PC-9 (cell line): ENCODE measurements around the gene AKIRIN2. TPM values are rescaled to one million over a fixed set of nuclear protein-coding genes. Genes with fewer than 3 reads are reported as not detected.

Source experiments
- BruUV-seq: library from RNA; stranded (reverse); fragments of 400-500 nt; replicated peaks from 2 replicates; lab custom pipeline; 2021; lab: Mats Ljungman, UMichigan
- CTCF ChIA-PET: fragments of 300-600 bp; sonication (Branson Sonifier 250); formaldehyde crosslinking; loops from one replicate; lab custom pipeline; 2022; ENCODE audit warnings: antibody characterized with exemption; lab: Charles Lee
- POLR2A ChIA-PET: fragments of 300-600 bp; sonication (Branson Sonifier 250); formaldehyde crosslinking; loops from one replicate; lab custom pipeline; 2022; ENCODE audit warnings: antibody characterized with exemption; ENCODE audit not compliant: unreplicated experiment; lab: Charles Lee
- DNase-seq, 2 experiments: peaks; one replicate each; pipeline versions ENCODE4 v3.0.0 to v3.0.0-alpha.2; 2015 to 2022; ENCODE audit warnings: mixed read lengths in 1 of 2
- H2AFZ ChIP-seq: fragments of 200-600 bp; sonication (generic); 2 replicates; pipeline ENCODE4 v1.8.1; 2017; ENCODE audit warnings: antibody characterized with exemption
- H3F3A ChIP-seq: fragments of 200-600 bp; sonication (generic); 2 replicates; pipeline ENCODE4 v1.8.1; 2017; ENCODE audit warnings: antibody characterized with exemption, mild to moderate bottlenecking, low read depth; ENCODE audit not compliant: insufficient read depth
- H3K27ac ChIP-seq: fragments of 200-600 bp; sonication (generic); 2 replicates; pipeline ENCODE4 v1.6.1; 2016; ENCODE audit warnings: mixed run types
- H3K27me3 ChIP-seq: fragments of 200-600 bp; sonication (generic); 2 replicates; pipeline ENCODE4 v1.6.1; 2016; ENCODE audit warnings: low read depth, mixed run types; ENCODE audit not compliant: insufficient read depth
- H3K36me3 ChIP-seq: fragments of 200-600 bp; sonication (generic); 2 replicates; pipeline ENCODE4 v1.6.1; 2016; ENCODE audit warnings: low read depth, mixed run types
- H3K4me1 ChIP-seq: fragments of 200-600 bp; sonication (generic); replicated peaks from 2 replicates; pipeline ENCODE4 v1.6.1; 2016; ENCODE audit warnings: mixed run types; ENCODE audit not compliant: insufficient read depth
- H3K4me2 ChIP-seq: fragments of 200-600 bp; sonication (generic); 2 replicates; pipeline ENCODE4 v1.6.1; 2017; ENCODE audit warnings: mixed run types
- H3K4me3 ChIP-seq: fragments of 200-600 bp; sonication (generic); 2 replicates; pipeline ENCODE4 v1.6.1; 2016; ENCODE audit warnings: mixed run types
- H3K79me2 ChIP-seq: fragments of 200-600 bp; sonication (generic); 2 replicates; pipeline ENCODE4 v1.6.1; 2017; ENCODE audit warnings: low read depth, mixed run types
- H3K9me2 ChIP-seq: fragments of 200-600 bp; sonication (generic); 2 replicates; pipeline ENCODE4 v1.8.1; 2017; ENCODE audit warnings: mild to moderate bottlenecking; ENCODE audit not compliant: insufficient read depth
- H3K9me3 ChIP-seq: fragments of 200-600 bp; sonication (generic); 2 replicates; pipeline ENCODE4 v1.8.1; 2016; ENCODE audit warnings: low read depth; ENCODE audit not compliant: insufficient read depth
- H4K20me1 ChIP-seq: fragments of 200-600 bp; sonication (generic); 2 replicates; pipeline ENCODE4 v1.8.1; 2017; ENCODE audit not compliant: insufficient read depth
- CTCF ChIP-seq: fragments of 200-600 bp; sonication (generic); conservative IDR thresholded peaks from 2 replicates; pipeline ENCODE4 v1.6.1; 2017; ENCODE audit warnings: mixed run types, antibody characterized with exemption, mild to moderate bottlenecking, moderate library complexity
- EZH2 ChIP-seq: fragments of 200-600 bp; sonication (generic); IDR thresholded peaks from 2 replicates; pipeline ENCODE4 v1.8.0; 2017; ENCODE audit warnings: antibody characterized with exemption, low read depth
- intact Hi-C: fragments of 100-400 bp; cut with micrococcal nuclease; formaldehyde crosslinking; loops from one replicate; pipeline ENCODE4 v1.10.0; 2022; ENCODE audit not compliant: unreplicated experiment
- total RNA-seq: library from RNA; stranded (reverse); gene quantifications from 2 replicates; pipeline ENCODE4 v1.2.3, GENCODE V29; 2021

The AKIRIN2 gene
- total RNA-seq, 1 experiment from 2014 or later, result 48.3 TPM

DNA sequence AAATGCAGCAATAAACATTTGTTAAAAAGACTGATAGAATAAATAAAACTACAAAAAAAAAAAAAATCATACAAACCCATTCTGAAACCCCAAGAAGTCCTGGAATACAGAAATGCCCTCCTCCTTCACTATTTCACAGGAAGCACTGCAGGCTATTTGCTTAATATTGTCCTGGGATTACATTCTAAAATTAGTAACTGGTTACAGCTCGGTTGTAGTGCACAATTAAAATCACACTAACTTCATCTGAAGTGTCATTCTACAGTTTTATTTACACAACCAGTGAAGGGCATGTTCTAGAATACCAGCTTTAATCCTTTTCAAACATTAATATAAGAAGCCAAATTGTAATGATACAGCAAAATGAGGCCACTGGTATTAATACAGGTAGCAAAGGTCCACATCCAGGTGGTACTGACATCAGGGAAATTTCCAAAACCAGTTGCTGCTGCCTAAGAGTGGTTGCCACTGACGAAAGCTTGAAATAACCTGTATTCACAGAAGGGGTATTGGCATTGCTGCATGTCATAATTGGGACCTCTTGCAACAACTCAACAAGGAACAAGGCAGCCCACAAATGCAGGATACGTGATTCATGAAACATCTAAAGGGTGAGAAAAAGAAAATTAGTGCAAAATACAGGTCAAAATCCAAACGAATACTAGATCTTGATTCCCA is 26.9 kb downstream of the AKIRIN2 start:
- no peak for DNase-seq
- Histone ChIP-seq H3K36me3 (peaks cover 14% of the 10 kb centered on the region; the same call in 1 of the 2 replicates), H3K9me3 (no peaks in the 10 kb centered on the region), H3K79me2 (no peaks in the 10 kb centered on the region), H3F3A (peaks cover 14% of the 10 kb centered on the region; the same call in 1 of the 2 replicates), H4K20me1 (peaks cover 15% of the 10 kb centered on the region; the same call in 1 of the 2 replicates), H3K27ac (0 out of 2 replicates have a peak overlapping the region, but pooled peaks have one; percentile 19), H3K9me2 (no peaks in the 10 kb centered on the region), H3K4me1 (0 out of 2 replicates have a peak, but pooled peaks cover 8% of the 10 kb centered on the region), H3K4me3 (no peak overlapping the region), H2AFZ (no peak overlapping the region), H3K4me2 (no peak overlapping the region), H3K27me3 (no peaks in the 10 kb centered on the region)
- BruUV-seq, result no TSS peak
- TF ChIP-seq EZH2 (no peak), CTCF (no peak)
- ChIA-PET POLR2A (no interaction called here), CTCF (no interaction called here)
- intact Hi-C loops, result no loop called here

- Histone ChIP-seq H3K9me2 (no peaks in the 10 kb centered on the region), H2AFZ (no peak overlapping the region), H3K79me2 (no peaks in the 10 kb centered on the region), H3K27ac (no peak overlapping the region), H3K27me3 (no peaks in the 10 kb centered on the region), H3K36me3 (peaks cover 14% of the 10 kb centered on the region; the same call in 1 of the 2 replicates), H3F3A (peaks cover 14% of the 10 kb centered on the region; the same call in 1 of the 2 replicates), H4K20me1 (peaks cover 13% of the 10 kb centered on the region; the same call in 1 of the 2 replicates), H3K9me3 (no peaks in the 10 kb centered on the region), H3K4me3 (no peak overlapping the region), H3K4me2 (no peak overlapping the region), H3K4me1 (0 out of 2 replicates have a peak, but pooled peaks cover 8% of the 10 kb centered on the region)
- CTCF ChIA-PET, result no interaction called here
- no peak for DNase-seq
- no peak for TF ChIP-seq EZH2
- no TSS peak for BruUV-seq
- POLR2A ChIA-PET, result no interaction called here
- intact Hi-C loops, result no loop called here
Measured at GRCh38 chr6:87674290-87674689, 27.7 kb downstream of the AKIRIN2 start.

GRCh38 chr6:87673237-87673636 is 28.8 kb downstream of the AKIRIN2 start:
- POLR2A ChIA-PET, result no interaction called here
- no peak overlapping the region for H3K4me2 ChIP-seq
- TF ChIP-seq EZH2 (no peak), CTCF (no peak)
- H2AFZ ChIP-seq, result no peak overlapping the region
- H3K9me3 ChIP-seq, result no peaks in the 10 kb centered on the region
- H3F3A ChIP-seq, result peaks cover 14% of the 10 kb centered on the region; the same call in 1 of the 2 replicates
- no peaks in the 10 kb centered on the region for H3K27me3 ChIP-seq
- H3K9me2 ChIP-seq, result no peaks in the 10 kb centered on the region
- intact Hi-C loops, result no loop called here
- H3K4me3 ChIP-seq, result no peak overlapping the region
- DNase-seq, result no peak
- H3K36me3 ChIP-seq, result peaks cover 14% of the 10 kb centered on the region; the same call in 1 of the 2 replicates
- H3K27ac ChIP-seq, result no peak overlapping the region
- CTCF ChIA-PET, result no interaction called here
- H3K4me1 ChIP-seq, result 0 out of 2 replicates have a peak, but pooled peaks cover 8% of the 10 kb centered on the region
- H4K20me1 ChIP-seq, result 0 out of 2 replicates have a peak, but pooled peaks cover 6% of the 10 kb centered on the region
- no peaks in the 10 kb centered on the region for H3K79me2 ChIP-seq
- BruUV-seq, result no TSS peak
